ENCODE data around the gene MON1A.

GRCh38 chr3:49940667-49941249, 11.1 kb upstream of the MON1A start:
- TF ChIP-seq CTCF (IDR thresholded peaks at IDR 0.05; ENCODE audit: insufficient read depth, low read depth, low read length), result no peak
- no peak for TF ChIP-seq EZH2 (IDR thresholded peaks at IDR 0.05; ENCODE audit: insufficient read depth, low read length)
